ENCODE results near the gene RNF149.

DNA sequence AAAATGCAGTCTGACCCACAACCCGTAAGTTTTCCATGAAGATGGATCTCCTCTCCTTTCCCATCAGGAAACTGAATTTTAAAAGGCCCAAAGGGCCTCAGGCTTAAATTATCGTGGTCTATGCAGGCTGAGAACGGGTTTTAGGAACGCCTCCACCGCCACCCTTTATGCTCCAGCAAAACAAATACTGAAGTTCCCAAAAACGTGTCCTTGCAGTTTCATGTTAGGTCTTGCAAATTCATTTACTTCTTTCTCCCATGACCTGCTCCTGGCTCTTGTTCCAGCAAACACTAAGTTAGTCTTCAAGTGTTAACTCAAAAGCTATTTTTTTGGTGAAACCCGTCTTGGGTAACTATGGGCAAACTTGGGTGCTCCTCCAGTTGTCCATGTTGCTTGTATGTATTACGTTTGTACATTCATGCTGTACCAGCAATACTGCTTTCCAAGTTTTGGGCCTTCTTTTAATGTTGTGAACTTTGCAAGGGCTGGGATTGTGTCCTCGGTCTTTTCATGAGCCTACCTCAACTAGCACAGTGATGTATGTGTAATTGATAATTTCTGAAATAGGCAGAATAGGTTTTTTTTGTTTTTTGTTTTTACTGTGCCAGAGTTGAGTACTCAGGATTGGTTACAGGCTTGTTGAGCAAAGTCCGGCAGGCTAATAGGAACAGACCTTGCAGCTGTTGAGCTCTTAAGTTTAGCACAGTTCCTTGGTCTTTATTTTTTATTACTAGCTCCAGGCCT is 1.8 kb upstream of the RNF149 start:
- TF ChIP-seq, protein P1, sequence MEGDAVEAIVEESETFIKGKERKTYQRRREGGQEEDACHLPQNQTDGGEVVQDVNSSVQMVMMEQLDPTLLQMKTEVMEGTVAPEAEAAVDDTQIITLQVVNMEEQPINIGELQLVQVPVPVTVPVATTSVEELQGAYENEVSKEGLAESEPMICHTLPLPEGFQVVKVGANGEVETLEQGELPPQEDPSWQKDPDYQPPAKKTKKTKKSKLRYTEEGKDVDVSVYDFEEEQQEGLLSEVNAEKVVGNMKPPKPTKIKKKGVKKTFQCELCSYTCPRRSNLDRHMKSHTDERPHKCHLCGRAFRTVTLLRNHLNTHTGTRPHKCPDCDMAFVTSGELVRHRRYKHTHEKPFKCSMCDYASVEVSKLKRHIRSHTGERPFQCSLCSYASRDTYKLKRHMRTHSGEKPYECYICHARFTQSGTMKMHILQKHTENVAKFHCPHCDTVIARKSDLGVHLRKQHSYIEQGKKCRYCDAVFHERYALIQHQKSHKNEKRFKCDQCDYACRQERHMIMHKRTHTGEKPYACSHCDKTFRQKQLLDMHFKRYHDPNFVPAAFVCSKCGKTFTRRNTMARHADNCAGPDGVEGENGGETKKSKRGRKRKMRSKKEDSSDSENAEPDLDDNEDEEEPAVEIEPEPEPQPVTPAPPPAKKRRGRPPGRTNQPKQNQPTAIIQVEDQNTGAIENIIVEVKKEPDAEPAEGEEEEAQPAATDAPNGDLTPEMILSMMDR (IDR thresholded peaks at IDR 0.05): no peak
- TF ChIP-seq POLR2A (IDR thresholded peaks at IDR 0.05) (no peak), POLR2AphosphoS5 (IDR thresholded peaks at IDR 0.05) (no peak)
